LNCaP clone FGC (cell line): Measurements from ENCODE around the gene DDX1.
A peak's percentile ranks its signal among the peaks of the same experiment; 100 is the strongest.
"Not testable (repeated sequence)": the region's sequence is repeated elsewhere in the genome, so short reads cannot be mapped to it uniquely, and the experiment has no call there.

Source experiments
- DNase-seq: peaks from one replicate; pipeline ENCODE4 v3.0.0-alpha.2; 2011; ENCODE audit warnings: low read depth
- H3K4me3 ChIP-seq: 2 replicates; pipeline ENCODE4 v1.5.1; 2011; ENCODE audit warnings: mild to moderate bottlenecking, low read depth, low read length, control low read depth
- TF ChIP-seq, protein P1 (sequence below): IDR thresholded peaks from 2 replicates; pipeline ENCODE4 v1.5.1; 2012; ENCODE audit warnings: mild to moderate bottlenecking; ENCODE audit not compliant: control insufficient read depth, insufficient read depth; ENCODE audit errors: extremely low read depth

DDX1 gene

GRCh38 chr2:15591692-15592463, at the start of gene DDX1:
Gene DDX1 (plus strand): TSS chr2:15591868. CDS start chr2:15591934, 66 bp downstream.
- peak within 1 kb of the TSS; percentile 77 for H3K4me3 ChIP-seq
- peak; percentile 39 for DNase-seq
- TF ChIP-seq, protein P1, sequence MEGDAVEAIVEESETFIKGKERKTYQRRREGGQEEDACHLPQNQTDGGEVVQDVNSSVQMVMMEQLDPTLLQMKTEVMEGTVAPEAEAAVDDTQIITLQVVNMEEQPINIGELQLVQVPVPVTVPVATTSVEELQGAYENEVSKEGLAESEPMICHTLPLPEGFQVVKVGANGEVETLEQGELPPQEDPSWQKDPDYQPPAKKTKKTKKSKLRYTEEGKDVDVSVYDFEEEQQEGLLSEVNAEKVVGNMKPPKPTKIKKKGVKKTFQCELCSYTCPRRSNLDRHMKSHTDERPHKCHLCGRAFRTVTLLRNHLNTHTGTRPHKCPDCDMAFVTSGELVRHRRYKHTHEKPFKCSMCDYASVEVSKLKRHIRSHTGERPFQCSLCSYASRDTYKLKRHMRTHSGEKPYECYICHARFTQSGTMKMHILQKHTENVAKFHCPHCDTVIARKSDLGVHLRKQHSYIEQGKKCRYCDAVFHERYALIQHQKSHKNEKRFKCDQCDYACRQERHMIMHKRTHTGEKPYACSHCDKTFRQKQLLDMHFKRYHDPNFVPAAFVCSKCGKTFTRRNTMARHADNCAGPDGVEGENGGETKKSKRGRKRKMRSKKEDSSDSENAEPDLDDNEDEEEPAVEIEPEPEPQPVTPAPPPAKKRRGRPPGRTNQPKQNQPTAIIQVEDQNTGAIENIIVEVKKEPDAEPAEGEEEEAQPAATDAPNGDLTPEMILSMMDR = peak; percentile 13; the same call in 1 of the 2 replicates

DNA sequence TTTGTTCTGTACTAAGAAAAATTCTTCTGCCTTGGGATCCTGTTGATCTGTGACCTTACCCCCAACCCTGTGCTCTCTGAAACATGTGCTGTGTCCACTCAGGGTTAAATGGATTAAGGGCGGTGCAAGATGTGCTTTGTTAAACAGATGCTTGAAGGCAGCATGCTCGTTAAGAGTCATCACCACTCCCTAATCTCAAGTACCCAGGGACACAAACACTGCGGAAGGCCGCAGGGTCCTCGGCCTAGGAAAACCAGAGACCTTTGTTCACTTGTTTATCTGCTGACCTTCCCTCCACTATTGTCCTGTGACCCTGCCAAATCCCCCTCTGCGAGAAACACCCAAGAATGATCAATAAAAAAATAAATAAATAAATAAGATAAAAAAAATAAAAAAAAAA, 49.4 kb upstream of the DDX1 start:
- not testable (repeated sequence) for DNase-seq, H3K4me3 ChIP-seq

- TF ChIP-seq, protein P1 = no peak
- no peak for DNase-seq
- H3K4me3 ChIP-seq = no peak overlapping the region
Measured at GRCh38 chr2:15543053-15543452, 48.6 kb upstream of the DDX1 start.

- TF ChIP-seq, protein P1 = no peak
- no peak for DNase-seq
- no peak overlapping the region for H3K4me3 ChIP-seq
Measured at GRCh38 chr2:15543541-15543940, 48.1 kb upstream of the DDX1 start.

GRCh38 chr2:15544227-15544626, 47.4 kb upstream of the DDX1 start:
- TF ChIP-seq, protein P1 = no peak
- H3K4me3 ChIP-seq = no peak overlapping the region
- DNase-seq = no peak

GRCh38 chr2:15546297-15547098, 45.2 kb upstream of the DDX1 start:
- DNase-seq = no peak
- H3K4me3 ChIP-seq = no peak overlapping the region
- TF ChIP-seq, protein P1 = peak; percentile 30; the same call in 1 of the 2 replicates

DNA sequence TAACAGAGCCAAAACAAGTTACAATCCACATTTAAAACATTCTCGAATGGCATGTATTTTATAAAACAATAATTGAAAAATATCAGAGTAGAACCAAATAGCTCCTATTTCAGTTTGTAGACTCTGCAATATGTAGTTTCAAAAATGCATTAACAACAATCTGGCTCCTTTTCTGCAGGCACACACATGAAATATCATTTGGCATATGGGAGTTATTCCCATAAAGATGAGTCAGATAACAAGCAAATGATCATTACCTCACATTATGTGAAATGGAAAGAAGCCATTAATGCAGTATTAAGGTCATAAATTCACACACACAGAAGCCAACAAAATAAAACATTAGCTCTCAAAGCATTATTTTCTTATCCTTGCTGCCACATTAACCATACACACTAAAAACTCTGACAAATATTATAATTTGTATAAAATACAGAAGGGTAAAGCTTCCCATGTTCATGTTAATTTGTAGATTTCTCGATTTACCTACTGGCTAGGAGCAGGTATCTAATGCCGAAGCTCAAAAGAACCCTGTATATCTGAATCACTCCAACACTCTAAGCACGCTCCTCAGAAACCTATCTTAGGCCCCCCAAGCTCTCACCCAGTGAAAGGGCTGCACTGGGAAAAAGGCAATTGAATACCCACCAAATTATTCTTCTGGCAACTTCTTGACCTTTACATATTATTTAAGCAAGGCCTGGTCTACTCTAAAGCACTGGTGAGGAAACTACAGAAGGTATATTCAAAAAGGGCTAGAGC, 44.4 kb upstream of the DDX1 start:
- no peak overlapping the region for H3K4me3 ChIP-seq
- peak; percentile 39 for DNase-seq
- TF ChIP-seq, protein P1 = no peak
